ENCODE results near the gene UGT1A8.

The UGT1A8 gene

GRCh38 chr2:233764264-233764663 lies 146.8 kb downstream of the UGT1A8 start:
- Mint-ChIP-seq H3K36me3 (ENCODE audit: low read depth) (no peaks in the 10 kb centered on the region), H3K9me3 (no peaks in the 10 kb centered on the region), H3K4me1 (no peaks in the 10 kb centered on the region), H3K4me3 (no peak overlapping the region), H3K27me3 (ENCODE audit: low read depth, poor library complexity) (peaks cover 23% of the 10 kb centered on the region), H3K27ac (no peak overlapping the region)
- no peak for DNase-seq
- no peak for TF ChIP-seq CTCF (IDR thresholded peaks at IDR 0.05)

GRCh38 chr2:233764761-233765160 lies 147.3 kb downstream of the UGT1A8 start:
- no peaks in the 10 kb centered on the region for H3K4me1 Mint-ChIP-seq

GRCh38 chr2:233766416-233766815 lies 149.0 kb downstream of the UGT1A8 start:
- no peak for DNase-seq
- Mint-ChIP-seq H3K27ac (no peak overlapping the region), H3K9me3 (no peaks in the 10 kb centered on the region), H3K36me3 (ENCODE audit: low read depth) (no peaks in the 10 kb centered on the region), H3K27me3 (ENCODE audit: low read depth, poor library complexity) (peaks cover 22% of the 10 kb centered on the region), H3K4me1 (no peaks in the 10 kb centered on the region), H3K4me3 (no peak overlapping the region)
- TF ChIP-seq CTCF (IDR thresholded peaks at IDR 0.05), result no peak

More at GRCh38 chr2:233764761-233765160, 147.3 kb downstream of the UGT1A8 start:
- no peak overlapping the region for H3K4me3 Mint-ChIP-seq
- H3K27me3 Mint-ChIP-seq (ENCODE audit: low read depth, poor library complexity), result peaks cover 23% of the 10 kb centered on the region
- no peak overlapping the region for H3K27ac Mint-ChIP-seq
- no peak for TF ChIP-seq CTCF (IDR thresholded peaks at IDR 0.05)
- H3K36me3 Mint-ChIP-seq (ENCODE audit: low read depth), result no peaks in the 10 kb centered on the region
- H3K9me3 Mint-ChIP-seq, result no peaks in the 10 kb centered on the region
- no peak for DNase-seq

GRCh38 chr2:233768076-233768475 lies 150.6 kb downstream of the UGT1A8 start:
- Mint-ChIP-seq H3K27ac (no peak overlapping the region), H3K27me3 (ENCODE audit: low read depth, poor library complexity) (peaks cover 22% of the 10 kb centered on the region)

GRCh38 chr2:233769260-233769659 lies 151.8 kb downstream of the UGT1A8 start:
- peaks cover 15% of the 10 kb centered on the region for H3K27me3 Mint-ChIP-seq (ENCODE audit: low read depth, poor library complexity)
- no peak overlapping the region for H3K4me3 Mint-ChIP-seq
- no peaks in the 10 kb centered on the region for H3K4me1 Mint-ChIP-seq
- no peaks in the 10 kb centered on the region for H3K9me3 Mint-ChIP-seq
- H3K27ac Mint-ChIP-seq, result no peak overlapping the region
- no peak for DNase-seq
- no peak for TF ChIP-seq CTCF (IDR thresholded peaks at IDR 0.05)
- no peaks in the 10 kb centered on the region for H3K36me3 Mint-ChIP-seq (ENCODE audit: low read depth)

More at GRCh38 chr2:233768076-233768475, 150.6 kb downstream of the UGT1A8 start:
- TF ChIP-seq CTCF (IDR thresholded peaks at IDR 0.05), result no peak
- Mint-ChIP-seq H3K4me3 (no peak overlapping the region), H3K36me3 (ENCODE audit: low read depth) (no peaks in the 10 kb centered on the region), H3K4me1 (no peaks in the 10 kb centered on the region), H3K9me3 (no peaks in the 10 kb centered on the region)
- no peak for DNase-seq

GRCh38 chr2:233772153-233772552 lies 154.7 kb downstream of the UGT1A8 start:
- Mint-ChIP-seq H3K4me3 (no peak overlapping the region), H3K4me1 (no peaks in the 10 kb centered on the region), H3K36me3 (ENCODE audit: low read depth) (no peaks in the 10 kb centered on the region), H3K9me3 (peaks cover 16% of the 10 kb centered on the region), H3K27me3 (ENCODE audit: low read depth, poor library complexity) (peaks cover 12% of the 10 kb centered on the region), H3K27ac (no peak overlapping the region)
- TF ChIP-seq CTCF (IDR thresholded peaks at IDR 0.05), result no peak
- DNase-seq, result no peak

Measured in nephron progenitor cell (in vitro differentiated cells).